Right ventricle myocardium inferior (tissue), 1 donor: ENCODE measurements around the gene SPINK1. TPM values are rescaled to one million over a fixed set of nuclear protein-coding genes. Genes with fewer than 3 reads are reported as not detected.
"Not testable (repeated sequence)": the region's sequence is repeated elsewhere in the genome, so short reads cannot be mapped to it uniquely, and the experiment has no call there.

Source experiments
- ATAC-seq: fragments of 200-7000 bp; cut with Tn5 transposase; one replicate; pipeline ENCODE4 v1.9.1; 2020; ENCODE audit warnings: mild to moderate bottlenecking, moderate library complexity
- DNase-seq: peaks from one replicate; pipeline ENCODE4 v3.0.0; 2021; ENCODE audit errors: missing footprints
- intact Hi-C: fragments of 100-400 bp; cut with DNase I; formaldehyde crosslinking; loops from one replicate; pipeline ENCODE4 v1.11.0; 2022
- total RNA-seq: library from RNA; stranded (reverse); fragmentation: NEBNext Ultra II Directional; extraction: Animal tissue kit (Norgen Biotek cat#: 25700); gene quantifications from one replicate; pipeline ENCODE4 v1.2.1, GENCODE V29; 2021
- donor health status: DM: no; HTN: yes; CAD: no; lungs with severe emphysema.

The SPINK1 gene
- total RNA-seq, 1 donor from 2014 or later, result not detected

- intact Hi-C loops, result loop anchor here (1.0 kb wide), 1 partner anchor 193 kb away; no protein-coding TSS in a partner anchor
- no peak for ATAC-seq
- DNase-seq, result no peak
Observed at GRCh38 chr5:147821766-147822165, 9.7 kb downstream of the SPINK1 start.

GRCh38 chr5:147819261-147819770 lies 12.2 kb downstream of the SPINK1 start:
- no peak for DNase-seq
- ATAC-seq, result no peak
- intact Hi-C loops, result no loop called here

- intact Hi-C loops, result no loop called here
- DNase-seq, result no peak
- ATAC-seq, result no peak
Observed at GRCh38 chr5:147818290-147818689, 13.2 kb downstream of the SPINK1 start.

GRCh38 chr5:147813696-147814095 lies 17.8 kb downstream of the SPINK1 start:
- no peak for DNase-seq
- intact Hi-C loops, result no loop called here

GRCh38 chr5:147809830-147810666 lies 21.4 kb downstream of the SPINK1 start:
- no peak for DNase-seq
- intact Hi-C loops, result no loop called here
- no peak for ATAC-seq

More at GRCh38 chr5:147813696-147814095, 17.8 kb downstream of the SPINK1 start:
- ATAC-seq, result no peak

DNA sequence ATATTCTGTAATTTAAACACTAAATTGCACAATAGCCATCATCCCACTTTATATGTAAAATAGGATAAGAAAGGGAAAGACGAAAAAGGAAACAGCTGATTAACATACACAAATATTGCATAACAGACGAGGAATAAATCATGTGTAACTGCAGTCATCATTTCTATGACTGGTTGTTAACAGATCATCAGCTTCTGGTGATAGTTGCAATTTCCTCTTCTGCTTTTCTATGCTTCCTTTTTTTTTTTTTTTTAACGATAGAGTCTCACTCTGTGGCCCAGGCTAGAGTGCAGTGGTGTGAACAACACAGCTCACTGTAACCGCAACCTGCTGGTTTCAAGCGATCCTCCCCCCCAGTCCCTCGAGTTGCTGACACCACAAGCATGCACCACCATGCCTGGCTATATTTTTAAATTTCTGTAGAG lies 26.4 kb downstream of the SPINK1 start:
- intact Hi-C loops, result no loop called here
- DNase-seq (peak; percentile 72), ATAC-seq (peak; percentile 42)

- intact Hi-C loops, result no loop called here
- DNase-seq, result no peak
- no peak for ATAC-seq
Observed at GRCh38 chr5:147804334-147804733, 27.1 kb downstream of the SPINK1 start.

DNA sequence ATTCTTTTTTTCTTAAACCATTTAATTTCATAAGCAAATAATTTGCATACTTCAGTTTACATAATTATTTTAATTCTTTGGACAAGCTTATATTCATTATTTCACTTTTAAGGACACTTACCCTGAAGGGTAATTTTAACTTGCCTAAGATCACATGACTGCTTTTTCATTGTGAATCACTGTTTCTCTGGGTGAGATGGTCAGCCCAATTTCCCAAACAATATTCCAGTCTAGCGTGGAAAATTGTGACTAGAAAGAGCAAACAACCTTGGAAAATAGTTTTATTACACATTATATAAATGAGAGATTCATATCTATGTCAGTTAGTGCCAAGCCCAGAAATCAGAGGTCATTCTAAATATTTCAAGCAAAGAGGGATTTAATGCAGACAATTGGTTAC lies 27.5 kb downstream of the SPINK1 start:
- intact Hi-C loops, result no loop called here
- ATAC-seq (no peak), DNase-seq (no peak)

- DNase-seq, ATAC-seq, intact Hi-C loops: not testable (repeated sequence)
Observed at GRCh38 chr5:147803161-147803560, 28.3 kb downstream of the SPINK1 start.

- intact Hi-C loops, result no loop called here
- no peak for ATAC-seq
Observed at GRCh38 chr5:147801461-147801860, 30.0 kb downstream of the SPINK1 start.

GRCh38 chr5:147800491-147800890 lies 31.0 kb downstream of the SPINK1 start:
- intact Hi-C loops, result no loop called here
- ATAC-seq, result no peak
- DNase-seq, result no peak

More at GRCh38 chr5:147801461-147801860, 30.0 kb downstream of the SPINK1 start:
- DNase-seq, result no peak

DNA sequence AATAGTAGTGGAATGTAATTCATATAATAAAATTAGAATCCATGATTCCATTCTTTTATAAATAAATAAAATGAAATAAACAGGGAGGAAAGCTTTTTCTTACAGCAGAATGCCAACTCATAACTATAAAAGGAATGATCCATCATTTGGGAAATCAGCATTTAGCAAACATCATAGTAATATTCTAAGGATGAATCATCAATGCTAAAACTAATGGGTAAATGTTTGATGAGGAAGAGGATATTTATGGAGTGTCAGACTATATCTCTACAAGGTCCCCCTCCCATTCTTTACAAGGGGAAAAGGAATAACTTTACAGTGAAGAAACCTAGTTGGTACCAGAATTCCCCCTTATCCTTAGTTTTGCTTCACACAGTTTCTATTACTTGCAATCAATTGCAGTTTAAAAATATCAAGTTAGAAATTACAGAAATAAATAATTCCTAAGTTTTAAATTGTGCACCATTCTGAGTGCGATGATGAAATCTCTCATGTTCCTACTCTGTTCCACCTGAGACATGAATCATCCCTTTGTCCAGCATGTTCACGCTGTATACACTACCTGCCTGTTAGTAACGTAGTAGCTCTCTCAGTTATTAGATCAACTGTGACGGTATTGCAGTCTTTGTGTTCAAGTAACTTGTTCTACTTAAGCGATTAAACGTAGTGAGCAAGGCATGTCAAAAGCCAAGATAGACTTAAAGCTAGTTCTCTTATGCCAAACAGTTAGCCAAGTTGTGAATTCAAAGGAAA lies 34.7 kb downstream of the SPINK1 start:
- DNase-seq (no peak), ATAC-seq (no peak)
- intact Hi-C loops, result no loop called here

DNA sequence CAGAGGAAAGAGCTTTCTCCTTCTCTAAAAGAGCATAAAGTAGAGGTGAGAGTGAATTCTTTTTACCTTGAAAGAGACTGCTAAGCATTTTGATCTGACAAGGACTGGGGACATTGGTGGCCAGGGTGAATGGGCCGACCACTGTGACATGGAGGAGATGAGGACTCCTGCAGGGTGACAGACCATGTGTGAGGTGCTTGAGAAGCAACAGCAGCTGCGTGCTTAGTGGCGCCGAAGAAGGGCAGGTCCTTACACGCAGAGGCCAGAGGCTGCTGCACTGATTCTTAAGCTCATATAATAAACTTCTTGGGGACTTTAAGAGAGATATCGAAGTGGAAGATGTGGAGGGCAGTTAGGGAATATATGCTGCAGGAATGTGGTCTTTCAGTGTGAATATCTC lies 40.3 kb downstream of the SPINK1 start:
- ATAC-seq, result no peak
- no peak for DNase-seq
- intact Hi-C loops, result no loop called here

GRCh38 chr5:147789820-147790219 lies 41.7 kb downstream of the SPINK1 start:
- no peak for ATAC-seq
- DNase-seq, result no peak
- intact Hi-C loops, result no loop called here

DNA sequence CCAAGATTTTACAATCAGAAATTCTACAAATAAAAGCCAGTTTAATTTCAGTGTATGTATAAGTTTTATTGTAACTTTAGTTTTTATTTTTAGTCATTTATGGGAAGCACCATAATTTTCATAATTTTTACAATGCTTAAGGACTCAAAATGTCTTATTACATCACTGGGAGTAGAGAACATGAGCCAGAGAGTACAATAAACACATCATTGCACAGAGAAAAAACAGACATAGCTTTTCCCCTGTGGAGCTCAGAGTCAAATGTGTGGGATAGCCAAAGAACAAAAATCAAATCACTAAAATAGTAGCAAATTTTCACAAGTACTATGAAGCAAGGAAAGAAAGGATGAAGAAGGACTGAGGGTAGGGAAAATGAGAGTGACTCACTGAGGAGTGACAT lies 43.4 kb downstream of the SPINK1 start:
- intact Hi-C loops, result no loop called here
- DNase-seq (no peak), ATAC-seq (no peak)

DNA sequence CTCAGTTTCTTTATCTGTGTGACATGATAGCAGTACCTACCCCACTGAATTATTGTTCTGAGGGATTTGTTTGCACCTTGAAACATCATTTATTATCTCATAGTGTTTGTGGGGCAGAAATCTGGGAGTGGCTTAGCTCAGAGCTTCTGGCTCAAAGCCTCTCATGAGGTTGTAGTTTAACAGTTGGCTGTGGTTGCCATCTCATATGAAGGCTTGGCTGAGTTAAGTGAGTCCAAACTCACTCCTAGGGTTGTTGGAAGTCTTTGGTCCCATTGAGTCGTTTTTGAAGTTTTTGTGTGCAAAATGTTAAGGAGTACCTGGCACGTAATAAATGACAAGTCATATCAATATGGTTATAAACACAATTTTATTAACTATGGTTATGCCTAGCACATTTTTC lies 45.3 kb downstream of the SPINK1 start:
- no peak for DNase-seq
- no peak for ATAC-seq
- intact Hi-C loops, result no loop called here

GRCh38 chr5:147784146-147784987 lies 47.1 kb downstream of the SPINK1 start:
- DNase-seq (no peak), ATAC-seq (no peak)
- intact Hi-C loops, result no loop called here

DNA sequence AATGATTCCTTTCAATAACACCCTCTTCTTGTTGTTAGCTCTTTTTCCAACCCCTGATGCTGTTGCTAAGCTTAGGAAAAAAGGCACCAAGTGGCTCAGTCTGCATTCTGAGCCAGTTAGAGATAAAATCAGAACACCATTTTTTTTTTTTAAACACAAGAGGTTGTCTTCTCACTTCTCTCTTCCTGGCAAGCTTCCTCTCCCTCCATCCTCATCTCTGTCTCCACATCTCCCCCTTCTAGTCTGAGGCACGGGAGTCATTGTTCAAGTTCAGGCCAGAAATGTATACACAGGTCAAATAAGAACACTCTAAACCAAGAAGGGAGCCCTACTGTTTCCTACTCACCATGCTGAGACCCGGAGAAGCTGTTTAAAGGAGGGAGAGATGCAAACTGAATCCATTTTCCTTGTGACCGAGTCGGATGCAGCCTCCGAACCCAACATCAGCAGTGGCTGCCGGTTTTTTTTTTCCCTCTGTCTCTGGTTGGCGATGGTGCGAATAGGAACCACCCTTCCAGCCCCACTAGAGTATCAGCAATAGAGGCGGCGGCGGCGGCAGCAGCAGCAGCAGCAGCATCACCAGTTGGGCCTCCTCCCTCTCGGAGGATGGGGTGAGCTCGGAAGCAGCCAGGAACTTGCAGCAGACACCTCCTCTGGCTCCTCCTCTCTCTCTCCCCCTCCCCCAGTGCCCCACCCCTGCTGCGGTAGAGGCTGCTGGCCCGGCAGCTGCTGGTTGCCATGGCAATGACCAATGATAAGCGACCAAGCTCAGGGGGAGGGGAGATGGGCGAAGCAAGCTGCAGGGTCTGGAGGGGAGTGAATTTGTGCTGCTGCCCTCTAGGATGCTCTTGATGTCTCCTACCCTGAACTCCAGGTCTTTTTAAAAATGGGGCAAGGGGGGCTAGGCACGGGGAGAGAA lies 49.1 kb downstream of the SPINK1 start, which contains the start of gene JAKMIP2:
TSS of gene JAKMIP2 (minus strand) at position 619 of the 919 bp plus-strand sequence. CDS start 110,922 bp downstream, outside the sequence.
- DNase-seq (peak; percentile 81), ATAC-seq (peak; percentile 81)
- intact Hi-C loops, result no loop called here
